ENCODE results near the gene RHOH.
"Not testable (repeated sequence)": the region's sequence is repeated elsewhere in the genome, so short reads cannot be mapped to it uniquely, and the experiment has no call there.

The RHOH gene

GRCh38 chr4:40196724-40197281, at the start of gene RHOH:
RHOH (plus strand) TSS chr4:40197031; CDS start chr4:40243387, 46,356 bp downstream.
- DNase-seq = peak; percentile 65

GRCh38 chr4:40147490-40147889, 49.3 kb upstream of the RHOH start:
- not testable (repeated sequence) for DNase-seq

- DNase-seq = peak; percentile 54
Measured at GRCh38 chr4:40149960-40150385, 46.9 kb upstream of the RHOH start.

- no peak for DNase-seq
Measured at GRCh38 chr4:40150932-40151331, 45.9 kb upstream of the RHOH start.

- DNase-seq = no peak
Measured at GRCh38 chr4:40152637-40153036, 44.2 kb upstream of the RHOH start.

- DNase-seq = no peak
Measured at GRCh38 chr4:40157436-40157835, 39.4 kb upstream of the RHOH start.

- DNase-seq = no peak
Measured at GRCh38 chr4:40160258-40160657, 36.6 kb upstream of the RHOH start.

GRCh38 chr4:40164459-40164858, 32.4 kb upstream of the RHOH start:
- DNase-seq = no peak

- no peak for DNase-seq
Measured at GRCh38 chr4:40165916-40166315, 30.9 kb upstream of the RHOH start.

GRCh38 chr4:40168070-40168469, 28.8 kb upstream of the RHOH start:
- DNase-seq = no peak

GRCh38 chr4:40170588-40170987, 26.2 kb upstream of the RHOH start:
- DNase-seq = no peak

GRCh38 chr4:40173470-40173875, 23.4 kb upstream of the RHOH start:
- DNase-seq = no peak

GRCh38 chr4:40176602-40177001, 20.2 kb upstream of the RHOH start:
- no peak for DNase-seq

- DNase-seq = no peak
Measured at GRCh38 chr4:40177591-40177990, 19.2 kb upstream of the RHOH start.

GRCh38 chr4:40178672-40179071, 18.2 kb upstream of the RHOH start:
- no peak for DNase-seq

GRCh38 chr4:40179360-40179759, 17.5 kb upstream of the RHOH start:
- DNase-seq = no peak

- no peak for DNase-seq
Measured at GRCh38 chr4:40180356-40180755, 16.5 kb upstream of the RHOH start.

- DNase-seq = no peak
Measured at GRCh38 chr4:40182001-40182400, 14.8 kb upstream of the RHOH start.

GRCh38 chr4:40182954-40183353, 13.9 kb upstream of the RHOH start:
- DNase-seq = no peak

GRCh38 chr4:40183615-40184411, 13.0 kb upstream of the RHOH start:
- no peak for DNase-seq

GRCh38 chr4:40185830-40186664, 10.8 kb upstream of the RHOH start:
- no peak for DNase-seq

- DNase-seq = no peak
Measured at GRCh38 chr4:40186665-40187014, 10.2 kb upstream of the RHOH start.

- DNase-seq = no peak
Measured at GRCh38 chr4:40187386-40187906, 9.4 kb upstream of the RHOH start.

GRCh38 chr4:40190019-40190418, 6.8 kb upstream of the RHOH start:
- DNase-seq = no peak

Measured in stimulated activated CD4-positive, alpha-beta T cell treated with anti-CD3 and anti-CD28 coated beads, Interleukin-4, amount 100 ng/mL, for 1 hour (primary cell).